HuH-7.5 (cell line): ENCODE measurements around the gene ATP8B2.
"Not testable (repeated sequence)": the region's sequence is repeated elsewhere in the genome, so short reads cannot be mapped to it uniquely, and the experiment has no call there.

Experiments used
- DNase-seq: peaks from one replicate; pipeline ENCODE4 v3.0.0; 2011; ENCODE audit warnings: low spot score

ATP8B2 gene, protein sequence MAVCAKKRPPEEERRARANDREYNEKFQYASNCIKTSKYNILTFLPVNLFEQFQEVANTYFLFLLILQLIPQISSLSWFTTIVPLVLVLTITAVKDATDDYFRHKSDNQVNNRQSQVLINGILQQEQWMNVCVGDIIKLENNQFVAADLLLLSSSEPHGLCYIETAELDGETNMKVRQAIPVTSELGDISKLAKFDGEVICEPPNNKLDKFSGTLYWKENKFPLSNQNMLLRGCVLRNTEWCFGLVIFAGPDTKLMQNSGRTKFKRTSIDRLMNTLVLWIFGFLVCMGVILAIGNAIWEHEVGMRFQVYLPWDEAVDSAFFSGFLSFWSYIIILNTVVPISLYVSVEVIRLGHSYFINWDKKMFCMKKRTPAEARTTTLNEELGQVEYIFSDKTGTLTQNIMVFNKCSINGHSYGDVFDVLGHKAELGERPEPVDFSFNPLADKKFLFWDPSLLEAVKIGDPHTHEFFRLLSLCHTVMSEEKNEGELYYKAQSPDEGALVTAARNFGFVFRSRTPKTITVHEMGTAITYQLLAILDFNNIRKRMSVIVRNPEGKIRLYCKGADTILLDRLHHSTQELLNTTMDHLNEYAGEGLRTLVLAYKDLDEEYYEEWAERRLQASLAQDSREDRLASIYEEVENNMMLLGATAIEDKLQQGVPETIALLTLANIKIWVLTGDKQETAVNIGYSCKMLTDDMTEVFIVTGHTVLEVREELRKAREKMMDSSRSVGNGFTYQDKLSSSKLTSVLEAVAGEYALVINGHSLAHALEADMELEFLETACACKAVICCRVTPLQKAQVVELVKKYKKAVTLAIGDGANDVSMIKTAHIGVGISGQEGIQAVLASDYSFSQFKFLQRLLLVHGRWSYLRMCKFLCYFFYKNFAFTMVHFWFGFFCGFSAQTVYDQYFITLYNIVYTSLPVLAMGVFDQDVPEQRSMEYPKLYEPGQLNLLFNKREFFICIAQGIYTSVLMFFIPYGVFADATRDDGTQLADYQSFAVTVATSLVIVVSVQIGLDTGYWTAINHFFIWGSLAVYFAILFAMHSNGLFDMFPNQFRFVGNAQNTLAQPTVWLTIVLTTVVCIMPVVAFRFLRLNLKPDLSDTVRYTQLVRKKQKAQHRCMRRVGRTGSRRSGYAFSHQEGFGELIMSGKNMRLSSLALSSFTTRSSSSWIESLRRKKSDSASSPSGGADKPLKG

DNA sequence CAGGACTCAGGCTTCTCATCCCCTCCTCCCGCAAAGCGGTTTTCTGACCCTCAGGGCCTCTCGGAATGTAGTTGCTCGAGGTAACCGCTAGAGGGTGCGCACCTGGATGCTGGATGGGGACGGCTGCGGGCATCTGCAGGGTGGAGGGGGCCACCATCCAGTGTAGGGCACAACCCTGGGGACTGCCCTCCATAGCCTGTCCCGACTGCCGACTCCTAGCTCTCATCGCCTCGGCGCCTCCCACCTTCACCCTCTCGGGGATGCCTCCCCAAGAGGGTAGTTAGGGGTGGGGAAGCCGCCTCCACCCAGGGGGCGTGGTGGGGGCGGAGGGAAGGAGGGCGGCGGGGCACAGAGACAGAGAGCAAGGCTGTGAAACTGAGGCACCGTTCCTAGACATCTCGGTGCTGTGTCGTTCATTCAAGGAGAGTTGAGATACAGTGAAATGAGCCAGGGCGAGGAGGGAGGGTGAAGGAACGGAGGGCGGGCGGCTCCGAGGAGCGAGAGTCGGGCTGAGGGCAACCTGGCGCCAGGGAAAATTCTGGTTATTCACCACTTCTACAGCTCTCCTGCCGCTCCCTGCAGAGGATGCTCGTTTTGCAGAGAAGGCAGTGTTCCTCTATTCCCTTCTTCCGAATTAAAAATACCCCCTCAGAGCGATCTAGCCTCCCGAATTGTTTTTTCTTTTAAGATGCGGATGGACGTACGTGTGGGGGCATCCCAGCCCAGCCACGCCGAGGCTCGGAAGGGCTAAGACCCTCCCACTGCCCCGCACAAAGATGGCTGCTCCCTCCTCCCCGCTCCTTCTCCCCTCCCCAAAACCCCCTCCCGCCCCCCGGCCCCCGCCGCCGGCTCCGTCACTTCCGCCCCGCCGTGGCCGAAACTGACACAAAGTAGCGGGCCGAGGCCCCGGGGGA, at the start of gene ATP8B2:
Gene ATP8B2 (plus strand): TSS at position 857 of the 914 bp plus-strand sequence. CDS start 2,617 bp downstream, outside the sequence.
- peak; percentile 94 for DNase-seq

DNA sequence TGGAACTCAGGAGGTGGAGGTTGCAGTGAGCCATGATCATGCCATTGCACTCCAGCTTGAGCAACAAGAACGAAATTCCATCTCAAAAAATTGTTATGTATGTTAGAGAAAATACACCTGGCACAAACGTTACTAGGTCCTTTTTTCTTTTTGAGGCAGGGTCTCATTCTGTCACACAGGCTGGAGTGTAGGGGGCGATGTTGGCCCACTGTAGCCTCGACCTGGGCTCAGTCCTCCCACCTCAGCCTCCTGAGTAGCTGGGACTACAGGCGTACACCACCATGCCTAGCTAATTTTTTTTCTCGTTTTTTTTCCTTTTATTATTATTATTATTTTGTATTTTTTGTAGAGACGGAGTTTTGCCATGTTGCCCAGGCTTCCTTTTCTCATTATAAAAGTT, 48.5 kb upstream of the ATP8B2 start:
- no peak for DNase-seq

DNA sequence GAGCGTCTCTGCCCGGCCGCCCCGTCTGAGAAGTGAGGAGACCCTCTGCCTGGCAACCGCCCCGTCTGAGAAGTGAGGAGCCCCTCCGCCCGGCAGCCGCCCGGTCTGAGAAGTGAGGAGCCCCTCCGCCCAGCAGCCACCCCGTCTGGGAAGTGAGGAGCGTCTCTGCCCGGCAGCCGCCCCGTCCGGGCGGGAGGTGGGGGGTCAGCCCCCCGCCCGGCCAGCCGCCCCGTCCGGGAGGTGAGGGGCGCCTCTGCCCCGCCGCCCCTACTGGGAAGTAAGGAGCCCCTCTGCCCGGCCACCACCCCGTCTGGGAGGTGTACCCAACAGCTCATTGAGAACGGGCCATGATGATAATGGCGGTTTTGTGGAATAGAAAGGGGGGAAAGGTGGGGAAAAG, 37.7 kb upstream of the ATP8B2 start:
- not testable (repeated sequence) for DNase-seq

DNA sequence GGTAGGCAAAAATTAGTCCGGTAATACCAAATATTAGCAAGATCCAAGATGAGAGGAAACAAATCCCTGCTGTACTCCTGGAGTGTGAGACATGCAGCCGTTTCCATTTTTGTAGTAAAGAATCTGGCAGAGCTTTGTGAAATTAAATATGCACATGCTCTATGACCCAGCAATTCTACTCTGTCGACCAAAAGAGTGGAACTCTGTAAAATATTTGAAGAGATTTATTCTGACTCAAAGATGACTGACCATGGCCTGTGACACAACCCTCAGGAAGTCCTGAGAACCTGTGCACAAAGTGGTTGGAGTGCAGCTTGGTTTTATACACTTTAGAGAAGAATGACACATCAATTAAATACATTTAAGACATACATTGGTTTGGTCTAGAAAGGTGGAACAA, 36.7 kb upstream of the ATP8B2 start:
- DNase-seq: no peak

DNA sequence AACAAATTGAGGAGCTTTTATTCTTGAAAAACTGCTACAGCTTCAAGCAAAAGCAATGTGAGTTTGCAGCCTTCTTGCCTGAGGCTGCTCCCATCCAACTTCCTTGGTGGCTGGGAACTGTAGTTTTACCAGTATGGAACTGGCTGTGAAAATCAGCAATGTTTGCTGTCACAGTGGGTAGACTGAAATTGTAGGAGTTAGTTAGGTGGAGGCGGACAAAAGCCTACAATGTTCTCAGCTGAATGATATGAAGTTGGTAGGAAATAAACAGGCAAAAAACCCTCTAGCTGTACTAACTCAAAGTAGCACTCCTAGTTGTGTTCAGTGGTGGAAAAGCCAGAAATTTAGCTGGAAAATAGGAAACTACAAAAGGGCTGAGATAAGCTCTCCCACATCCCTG, 34.4 kb upstream of the ATP8B2 start:
- DNase-seq: no peak

DNA sequence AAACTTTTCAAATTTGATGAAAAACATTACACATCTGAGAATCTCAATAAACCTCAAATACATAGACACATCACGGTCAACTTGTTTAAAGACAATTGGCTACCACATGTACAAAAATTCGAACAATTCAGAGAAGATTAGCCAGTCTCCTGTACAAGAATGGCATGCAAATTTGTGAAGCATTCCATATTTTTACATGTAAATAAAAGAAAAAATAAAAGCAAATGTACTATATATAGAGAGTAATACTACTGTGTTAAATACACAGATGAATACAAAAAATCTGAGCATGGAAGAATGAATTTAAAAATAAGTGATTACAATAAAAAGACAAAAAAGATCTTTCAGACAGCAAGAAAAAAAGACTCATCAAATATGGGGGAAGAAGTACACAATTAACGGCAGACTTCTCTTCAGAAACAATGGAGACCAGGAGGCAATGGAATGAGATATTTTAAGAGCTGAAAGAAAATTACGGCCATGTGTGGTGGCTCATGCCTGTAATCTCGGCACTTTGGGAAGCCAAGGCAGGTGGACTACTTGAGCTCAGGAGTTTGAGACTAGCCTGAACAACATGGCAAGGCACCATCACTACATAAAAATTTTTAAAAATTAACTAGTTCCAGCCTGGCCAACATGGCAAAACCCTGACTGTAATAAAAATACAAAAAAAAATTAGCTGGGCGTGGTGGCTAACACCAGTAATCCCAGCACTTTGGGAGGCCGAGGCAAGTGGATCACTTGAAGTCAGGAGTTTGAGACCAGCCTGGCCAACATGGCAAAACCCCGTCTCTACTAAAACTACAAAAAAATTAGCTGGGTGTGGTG, 29.7 kb upstream of the ATP8B2 start:
- no peak for DNase-seq

DNA sequence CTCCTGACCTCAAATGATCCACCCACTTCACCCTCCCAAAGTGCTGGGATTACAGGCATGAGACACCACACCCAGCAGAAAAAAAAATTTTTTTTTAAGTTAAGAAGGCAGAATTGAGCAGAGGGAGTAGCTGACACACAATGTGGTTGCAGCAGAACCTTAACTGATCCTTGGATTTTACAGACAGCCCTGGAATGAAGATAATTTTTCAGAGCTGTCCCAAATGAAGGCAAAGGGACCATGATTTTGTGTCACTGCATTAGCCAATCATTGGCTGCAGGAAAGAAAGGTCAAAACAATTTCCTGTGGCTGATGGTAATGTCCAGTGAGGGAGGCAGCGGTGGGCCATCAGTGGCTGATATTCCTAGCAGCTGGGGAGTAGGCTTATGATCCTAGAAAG, 23.7 kb upstream of the ATP8B2 start:
- no peak for DNase-seq

DNA sequence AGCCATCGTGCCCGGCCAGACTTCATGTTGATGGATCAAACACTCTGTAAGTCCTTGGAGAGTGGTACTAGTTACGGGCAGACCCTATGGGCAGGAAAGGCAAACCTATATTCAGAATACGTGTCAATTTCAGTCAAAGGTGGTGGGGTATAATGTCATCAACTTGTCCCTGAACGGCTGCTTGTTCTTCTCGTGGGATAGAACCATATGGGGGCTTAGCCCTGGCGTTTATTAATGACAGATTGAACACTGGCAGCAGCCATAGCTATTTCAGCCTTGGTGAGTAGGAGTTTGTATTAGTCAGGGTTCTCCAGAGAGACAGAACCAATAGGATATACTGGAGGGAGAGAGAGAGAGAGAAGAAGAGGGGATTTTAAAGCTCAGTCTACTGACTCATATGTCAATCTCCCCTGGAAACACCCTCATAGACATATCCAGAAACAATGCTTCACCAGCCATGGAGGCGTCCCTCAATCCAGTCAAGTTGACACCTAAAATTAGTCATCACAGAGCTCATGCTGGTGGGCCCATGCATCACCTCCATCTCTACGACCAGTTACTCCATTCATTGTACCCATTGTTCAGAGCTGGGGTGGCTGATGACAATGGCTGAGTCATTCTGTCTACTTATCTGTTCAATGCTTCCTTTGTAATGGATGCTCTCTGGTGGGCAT, 20.5 kb upstream of the ATP8B2 start:
- DNase-seq: no peak

DNA sequence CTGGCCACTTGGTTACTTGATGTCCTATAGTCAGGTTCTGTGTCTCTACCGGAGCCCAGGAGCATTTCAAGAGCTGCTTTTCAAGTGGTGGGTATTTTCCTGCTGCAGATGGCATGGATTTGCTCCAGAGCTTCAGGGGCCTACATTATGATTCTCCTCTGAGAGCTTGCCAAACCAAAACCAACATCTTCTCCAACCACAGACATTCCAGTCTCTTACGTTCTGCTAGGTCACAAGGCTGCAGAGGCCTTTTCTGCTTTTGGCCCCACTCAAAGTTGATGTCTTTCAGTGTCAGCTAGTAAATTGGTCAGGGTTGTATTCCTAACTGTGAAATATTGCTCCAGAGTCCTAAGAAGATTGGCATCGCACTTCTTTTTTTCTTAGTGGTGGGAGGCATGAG, 19.2 kb upstream of the ATP8B2 start:
- no peak for DNase-seq

DNA sequence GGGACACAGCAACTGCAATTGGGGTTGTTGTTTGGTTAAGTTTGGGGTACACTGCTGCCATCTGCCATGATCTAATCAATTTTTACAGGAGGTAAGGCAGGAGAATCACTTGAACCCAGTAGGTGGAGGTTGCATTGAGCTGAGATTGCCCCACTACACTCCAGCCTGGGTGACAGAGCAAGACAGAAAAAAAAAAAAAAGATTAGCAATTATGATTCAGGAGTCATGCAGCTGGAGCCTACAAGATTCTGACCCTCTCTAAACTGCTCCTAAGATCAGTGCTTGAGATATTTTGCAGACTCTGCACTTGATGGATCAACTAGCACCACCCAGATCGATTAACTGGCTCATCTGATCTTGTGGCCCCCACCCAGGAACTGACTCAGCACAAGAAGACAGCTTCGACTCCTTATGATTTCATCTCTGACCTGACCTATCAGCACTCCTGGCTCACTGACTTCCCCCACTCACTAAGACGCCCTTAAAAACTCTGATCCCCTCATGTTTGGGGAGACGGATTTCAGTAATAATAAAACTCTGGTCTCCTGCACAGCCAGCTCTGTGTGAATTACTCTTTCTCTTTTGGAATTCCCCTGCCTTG, 17.6 kb upstream of the ATP8B2 start:
- not testable (repeated sequence) for DNase-seq

DNA sequence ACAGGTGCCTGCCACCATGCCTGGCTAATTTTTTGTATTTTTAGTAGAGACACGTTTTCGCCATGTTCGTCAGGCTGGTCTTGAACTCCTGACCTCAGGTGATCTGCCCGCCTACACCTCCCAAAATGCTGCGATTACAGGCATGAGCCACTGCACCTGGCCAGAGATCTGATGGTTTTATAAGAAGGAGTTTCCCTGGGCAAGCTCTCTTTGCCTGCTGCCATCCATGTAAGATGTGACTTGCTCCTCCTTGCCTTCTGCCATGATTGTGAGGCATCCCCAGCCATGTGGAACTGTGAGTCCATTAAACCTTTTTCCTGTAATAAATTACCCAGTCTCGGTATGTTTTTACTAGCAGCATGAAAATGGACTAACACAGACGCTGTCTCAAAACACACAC, 16.2 kb upstream of the ATP8B2 start:
- DNase-seq: not testable (repeated sequence)

DNA sequence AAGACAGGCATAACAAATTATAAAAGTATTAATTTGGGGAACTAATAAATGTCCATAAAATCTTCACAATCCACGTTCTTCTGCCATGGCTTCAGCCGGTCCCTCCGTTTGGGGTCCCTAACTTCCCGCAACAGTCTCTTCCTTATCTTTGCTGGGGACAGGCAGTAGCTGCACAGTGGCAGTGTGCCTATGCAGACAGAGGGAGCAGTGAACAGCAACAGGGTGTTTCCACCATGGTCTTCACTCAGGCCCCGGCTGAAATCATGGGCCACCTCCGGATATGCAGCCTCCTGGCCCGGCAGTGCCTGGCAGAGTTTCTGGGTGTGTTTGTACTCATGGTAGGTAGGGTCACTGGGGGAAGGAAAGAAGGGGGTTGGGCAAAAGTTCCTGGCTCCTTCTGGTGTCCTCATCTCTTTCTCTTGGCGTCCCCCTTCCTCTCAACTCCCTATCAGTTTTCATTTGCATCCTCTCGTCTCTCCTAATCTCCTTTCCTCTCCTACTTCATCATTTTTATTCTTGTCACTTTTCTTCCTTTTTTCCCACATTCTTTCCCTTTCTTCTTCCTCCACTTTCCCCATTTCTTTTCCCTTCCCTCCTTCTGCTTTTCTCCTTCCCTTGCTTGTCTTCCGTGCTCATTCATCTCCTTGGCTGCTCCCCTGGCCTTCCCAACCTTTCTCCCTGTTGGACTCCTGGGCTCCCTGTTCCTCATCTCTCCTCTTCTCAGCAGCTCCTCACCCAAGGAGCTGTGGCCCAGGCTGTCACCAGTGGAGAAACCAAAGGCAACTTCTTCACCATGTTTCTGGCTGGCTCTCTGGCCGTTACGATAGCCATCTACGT, 12.9 kb upstream of the ATP8B2 start:
- DNase-seq: not testable (repeated sequence)

DNA sequence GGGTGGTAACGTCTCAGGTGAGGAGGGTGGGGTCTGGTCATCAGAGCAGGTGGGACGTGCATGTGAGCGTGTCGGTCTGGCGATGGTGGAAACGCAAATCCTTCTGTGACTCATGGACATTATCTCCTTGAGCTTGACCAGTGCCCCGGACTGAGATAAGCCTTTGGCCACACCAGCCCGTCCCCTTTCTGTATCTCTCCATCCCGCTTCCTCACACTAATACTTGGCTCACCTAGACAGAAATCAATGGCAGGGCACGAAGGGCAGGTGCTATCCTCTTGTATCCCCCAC, 12.3 kb upstream of the ATP8B2 start:
- no peak for DNase-seq

DNA sequence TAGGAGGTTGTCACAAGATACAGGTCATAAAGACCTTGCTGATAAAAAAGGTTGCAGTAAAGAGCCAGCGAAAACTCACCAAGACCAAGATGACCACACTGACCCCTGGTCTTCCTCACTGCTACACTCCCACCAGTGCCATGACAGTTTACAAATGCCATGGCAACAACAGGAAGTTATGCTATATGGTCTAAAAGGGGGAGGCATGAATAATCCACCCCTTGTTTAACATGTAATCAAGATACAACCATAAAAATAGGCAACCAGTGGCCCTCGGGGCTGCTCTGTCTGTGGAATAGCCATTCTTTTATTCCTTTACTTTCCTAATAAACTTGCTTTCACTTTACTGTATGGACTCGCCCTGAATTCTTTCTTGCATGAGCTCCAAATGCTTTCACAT, 11.1 kb upstream of the ATP8B2 start:
- DNase-seq: not testable (repeated sequence)

DNA sequence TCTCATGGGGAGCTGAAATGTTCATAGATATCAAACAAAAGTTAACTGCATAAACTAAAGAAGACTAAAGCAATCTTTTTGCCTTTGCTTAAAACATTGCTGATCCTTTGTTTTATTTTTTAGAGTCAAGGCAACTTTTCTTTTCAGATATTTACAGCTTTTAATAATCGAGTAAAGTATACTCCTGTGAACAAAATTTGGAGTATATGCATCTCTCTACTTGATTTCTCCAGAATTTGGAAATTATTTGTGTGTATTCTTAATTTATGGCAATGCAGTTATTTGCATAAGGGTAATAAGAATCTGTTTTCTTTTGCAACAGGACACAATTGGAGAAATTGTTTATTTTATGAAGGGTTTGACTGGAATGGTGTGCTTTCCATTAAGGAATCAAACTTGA, 8.6 kb upstream of the ATP8B2 start:
- DNase-seq: no peak

DNA sequence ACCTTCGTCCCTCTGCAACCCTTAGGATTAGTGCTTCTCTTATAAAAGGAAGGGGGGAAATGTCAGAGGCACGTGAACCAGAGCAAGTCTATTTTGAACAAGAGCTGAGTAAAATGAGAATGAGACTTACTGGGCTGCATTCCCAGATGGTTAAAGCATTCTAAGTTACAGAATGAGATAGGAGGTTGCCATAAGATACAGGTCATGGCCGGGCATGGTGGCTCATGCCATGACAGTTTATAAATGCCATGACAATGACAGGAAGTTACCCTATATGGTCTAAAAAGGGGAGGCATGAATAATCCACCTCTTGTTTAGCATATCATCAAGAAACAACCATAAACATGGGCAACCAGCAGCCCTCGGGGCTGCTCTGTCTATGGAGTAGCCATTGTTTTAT, 6.9 kb upstream of the ATP8B2 start:
- no peak for DNase-seq

DNA sequence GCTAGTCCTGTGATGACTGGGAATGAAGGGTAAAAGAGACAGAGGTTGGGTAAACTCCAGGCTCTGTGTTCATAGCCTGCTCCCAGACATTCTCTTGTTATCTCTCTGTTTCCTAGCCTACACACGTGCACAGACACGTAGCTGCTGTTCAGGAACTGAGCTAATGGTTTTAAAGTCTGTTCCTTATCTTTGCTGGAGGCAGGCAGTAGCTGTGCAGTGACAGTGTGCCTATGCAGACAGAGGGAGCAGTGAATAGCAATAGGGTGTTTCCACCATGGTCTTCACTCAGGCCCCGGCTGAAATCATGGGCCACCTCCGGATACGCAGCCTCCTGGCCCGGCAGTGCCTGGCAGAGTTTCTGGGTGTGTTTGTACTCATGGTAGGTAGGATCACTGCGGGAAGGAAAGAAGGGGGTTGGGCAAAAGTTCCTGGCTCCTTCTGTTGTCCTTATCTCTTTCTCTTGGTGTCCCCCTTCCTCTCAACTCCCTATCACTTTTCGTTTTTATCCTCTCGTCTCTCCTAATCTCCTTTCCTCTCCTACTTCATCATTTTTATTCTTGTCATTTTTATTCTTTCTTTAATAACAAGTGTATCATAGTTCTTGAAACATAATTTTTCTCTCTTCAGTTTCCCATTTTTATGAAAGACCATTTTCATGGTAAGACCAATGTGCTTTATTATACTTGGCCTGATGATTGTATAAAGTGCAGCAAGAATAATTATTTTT, 4.3 kb upstream of the ATP8B2 start, which contains the start of gene AQP10:
Gene AQP10 (plus strand): TSS at position 212 of the 727 bp plus-strand sequence. CDS start 63 bp downstream, at position 275.
- DNase-seq: peak; percentile 63

DNA sequence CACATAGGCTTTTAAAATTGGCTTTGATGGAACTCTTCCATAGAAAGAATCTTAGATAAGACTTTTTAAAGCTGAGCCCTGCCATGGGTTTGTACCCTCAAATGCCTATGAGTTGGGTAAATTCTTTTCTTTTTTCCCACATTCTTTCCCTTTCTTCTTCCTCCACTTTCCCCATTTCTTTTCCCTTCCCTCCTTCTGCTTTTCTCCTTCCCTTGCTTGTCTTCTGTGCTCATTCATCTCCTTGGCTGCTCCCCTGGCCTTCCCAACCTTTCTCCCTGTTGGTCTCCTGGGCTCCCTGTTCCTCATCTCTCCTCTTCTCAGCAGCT, 3.8 kb upstream of the ATP8B2 start:
- not testable (repeated sequence) for DNase-seq
